ENCODE data around the gene ERC1.
"Not testable (repeated sequence)": the region's sequence is repeated elsewhere in the genome, so short reads cannot be mapped to it uniquely, and the experiment has no call there.

ERC1 gene

GRCh38 chr12:1131811-1132224 lies 140.8 kb downstream of the ERC1 start:
- no peak for DNase-seq

- DNase-seq: no peak
Measured at GRCh38 chr12:1132311-1132710, 141.3 kb downstream of the ERC1 start.

GRCh38 chr12:1138691-1139090 lies 147.7 kb downstream of the ERC1 start:
- DNase-seq: no peak

GRCh38 chr12:1146758-1147157 lies 155.7 kb downstream of the ERC1 start:
- not testable (repeated sequence) for DNase-seq

GRCh38 chr12:1147821-1148220 lies 156.8 kb downstream of the ERC1 start:
- no peak for DNase-seq

- no peak for DNase-seq
Measured at GRCh38 chr12:1157046-1157445, 166.0 kb downstream of the ERC1 start.

GRCh38 chr12:1161197-1161596 lies 170.2 kb downstream of the ERC1 start:
- DNase-seq: no peak

GRCh38 chr12:1162081-1162760 lies 171.2 kb downstream of the ERC1 start:
- DNase-seq: no peak

- DNase-seq: no peak
Measured at GRCh38 chr12:1167784-1168183, 176.8 kb downstream of the ERC1 start.

- no peak for DNase-seq
Measured at GRCh38 chr12:1170411-1170810, 179.4 kb downstream of the ERC1 start.

GRCh38 chr12:1171657-1172408 lies 180.8 kb downstream of the ERC1 start:
- DNase-seq: peak; percentile 79

- DNase-seq: peak; percentile 60
Measured at GRCh38 chr12:1173781-1174617, 183.0 kb downstream of the ERC1 start.

- no peak for DNase-seq
Measured at GRCh38 chr12:1174659-1175058, 183.6 kb downstream of the ERC1 start.

- no peak for DNase-seq
Measured at GRCh38 chr12:1176191-1176590, 185.2 kb downstream of the ERC1 start.

- DNase-seq: no peak
Measured at GRCh38 chr12:1179128-1179527, 188.1 kb downstream of the ERC1 start.

- no peak for DNase-seq
Measured at GRCh38 chr12:1182069-1182468, 191.0 kb downstream of the ERC1 start.

GRCh38 chr12:1184402-1184801 lies 193.4 kb downstream of the ERC1 start:
- DNase-seq: no peak

GRCh38 chr12:1185460-1186182 lies 194.6 kb downstream of the ERC1 start:
- no peak for DNase-seq

GRCh38 chr12:1186298-1186697 lies 195.3 kb downstream of the ERC1 start:
- no peak for DNase-seq

GRCh38 chr12:1188016-1188415 lies 197.0 kb downstream of the ERC1 start:
- DNase-seq: no peak

- DNase-seq: no peak
Measured at GRCh38 chr12:1189163-1189562, 198.1 kb downstream of the ERC1 start.

GRCh38 chr12:1195513-1195912 lies 204.5 kb downstream of the ERC1 start:
- DNase-seq: no peak
